HEK293T (cell line): ENCODE results near the gene TM9SF4.

Experiments
- CTCF ChIA-PET: fragments of 350-600 bp; formaldehyde crosslinking; extraction: SDS; loops from one replicate; lab custom pipeline; 2021; ENCODE audit warnings: antibody characterized with exemption, inconsistent platforms; lab: Yijun Ruan, JAX
- POLR2A ChIA-PET: fragments of 350-600 bp; formaldehyde crosslinking; extraction: SDS; loops from one replicate; lab custom pipeline; 2020; ENCODE audit warnings: antibody characterized with exemption, inconsistent platforms; lab: Yijun Ruan, JAX
- DNase-seq: peaks from one replicate; pipeline ENCODE4 v3.0.0; 2012; ENCODE audit warnings: mixed read lengths; ENCODE audit errors: extremely low spot score
- ARNT ChIP-seq: fragments of 450-650 bp; IDR thresholded peaks from 2 replicates; pipeline ENCODE4 v1.6.1; 2017; ENCODE audit warnings: mild to moderate bottlenecking
- BHLHE40 ChIP-seq: fragments of 450-650 bp; IDR thresholded peaks from 2 replicates; pipeline ENCODE4 v1.6.1; 2016; ENCODE audit warnings: mild to moderate bottlenecking, moderate library complexity, borderline replicate concordance
- CTBP1 ChIP-seq: fragments of 450-650 bp; IDR thresholded peaks from 2 replicates; pipeline ENCODE4 v1.6.1; 2016; ENCODE audit warnings: borderline replicate concordance
- ELF4 ChIP-seq: fragments of 450-650 bp; IDR thresholded peaks from 2 replicates; pipeline ENCODE4 v1.6.1; 2017; ENCODE audit warnings: antibody characterized with exemption
- FOXA1 ChIP-seq: fragments of 450-650 bp; IDR thresholded peaks from 2 replicates; pipeline ENCODE4 v1.6.1; 2016; ENCODE audit warnings: mild to moderate bottlenecking
- FOXK2 ChIP-seq: fragments of 450-650 bp; IDR thresholded peaks from 2 replicates; pipeline ENCODE4 v1.6.1; 2016; ENCODE audit warnings: mild to moderate bottlenecking
- FOXM1 ChIP-seq: fragments of 450-650 bp; IDR thresholded peaks from 2 replicates; pipeline ENCODE4 v1.6.1; 2017; ENCODE audit warnings: mild to moderate bottlenecking, borderline replicate concordance
- HDGF ChIP-seq: fragments of 450-650 bp; IDR thresholded peaks from 2 replicates; pipeline ENCODE4 v1.6.1; 2017; ENCODE audit warnings: antibody characterized with exemption, borderline replicate concordance
- L3MBTL2 ChIP-seq: fragments of 450-650 bp; conservative IDR thresholded peaks from 2 replicates; pipeline ENCODE4 v1.6.1; 2016; ENCODE audit warnings: mild to moderate bottlenecking
- LEF1 ChIP-seq: fragments of 450-650 bp; IDR thresholded peaks from 2 replicates; pipeline ENCODE4 v1.6.1; 2017; ENCODE audit warnings: mild to moderate bottlenecking, borderline replicate concordance
- NFRKB ChIP-seq: fragments of 450-650 bp; IDR thresholded peaks from 2 replicates; pipeline ENCODE4 v1.6.1; 2016; ENCODE audit warnings: mild to moderate bottlenecking, moderate library complexity
- SP1 ChIP-seq: fragments of 450-650 bp; IDR thresholded peaks from 2 replicates; pipeline ENCODE4 v1.6.1; 2017
- SUZ12 ChIP-seq: fragments of 450-650 bp; IDR thresholded peaks from 2 replicates; pipeline ENCODE4 v1.6.1; 2016; ENCODE audit warnings: mild to moderate bottlenecking
- TARDBP ChIP-seq: fragments of 450-650 bp; IDR thresholded peaks from 2 replicates; pipeline ENCODE4 v1.6.1; 2016
- ZNF384 ChIP-seq: fragments of 450-650 bp; IDR thresholded peaks from 2 replicates; pipeline ENCODE4 v1.6.1; 2016
- TF ChIP-seq, protein P1 (sequence below): fragments of 450-650 bp; IDR thresholded peaks from 2 replicates; pipeline ENCODE4 v1.6.1; 2016

Gene TM9SF4

DNA sequence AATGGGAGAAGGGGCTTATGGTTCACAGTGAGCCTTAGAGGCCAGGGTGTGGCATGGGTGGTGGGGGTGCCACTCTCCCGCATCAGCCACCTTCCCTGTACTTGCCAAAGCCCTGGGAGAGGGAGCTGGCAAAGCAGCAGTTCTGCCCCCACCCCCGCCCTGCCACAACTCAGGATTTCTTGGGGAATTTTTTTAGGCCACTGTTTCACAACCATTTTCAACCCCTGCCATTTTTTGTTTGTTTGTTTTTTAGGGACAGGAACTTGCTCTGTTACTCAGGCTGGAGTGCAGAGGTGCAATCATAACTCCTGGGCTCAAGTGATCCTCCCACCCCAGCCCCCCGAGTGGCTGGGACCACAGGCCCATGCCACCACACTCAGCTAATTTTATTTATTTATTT is 22.4 kb upstream of the TM9SF4 start:
- ChIA-PET CTCF (interaction anchor here (0.8 kb wide), 1 partner anchor 240 kb away, joined by 3 read pairs; no protein-coding TSS in a partner anchor), POLR2A (no interaction called here)
- TF ChIP-seq ARNT (no peak), FOXK2 (no peak), LEF1 (no peak), TARDBP (no peak), ZNF384 (no peak), SUZ12 (no peak), ELF4 (no peak), NFRKB (no peak), CTBP1 (no peak), BHLHE40 (no peak), FOXA1 (no peak)
- DNase-seq: no peak

DNA sequence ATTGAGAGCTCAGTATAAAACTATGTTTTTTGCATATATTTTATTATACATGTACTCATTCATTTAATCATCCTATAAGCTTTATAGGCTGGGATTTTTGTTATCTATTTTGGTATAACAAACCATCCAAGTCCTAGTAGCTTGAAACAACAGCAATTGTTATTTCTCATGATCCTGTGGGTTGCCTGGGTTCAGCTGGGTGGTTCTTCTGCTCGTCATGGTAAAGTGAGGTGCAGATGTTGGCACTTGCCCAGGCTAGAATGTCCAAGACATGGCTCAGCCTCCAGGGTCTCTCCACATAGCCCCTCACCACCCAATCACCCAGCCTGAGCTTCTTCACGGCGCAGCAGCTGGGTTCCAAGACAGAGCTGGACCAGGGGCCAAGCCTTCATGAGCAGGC is 20.8 kb upstream of the TM9SF4 start:
- no peak for TF ChIP-seq SUZ12
- TF ChIP-seq ZNF384: no peak
- no peak for TF ChIP-seq HDGF
- TF ChIP-seq ARNT: no peak
- no peak for TF ChIP-seq BHLHE40
- TF ChIP-seq ELF4: no peak
- TF ChIP-seq, protein P1, sequence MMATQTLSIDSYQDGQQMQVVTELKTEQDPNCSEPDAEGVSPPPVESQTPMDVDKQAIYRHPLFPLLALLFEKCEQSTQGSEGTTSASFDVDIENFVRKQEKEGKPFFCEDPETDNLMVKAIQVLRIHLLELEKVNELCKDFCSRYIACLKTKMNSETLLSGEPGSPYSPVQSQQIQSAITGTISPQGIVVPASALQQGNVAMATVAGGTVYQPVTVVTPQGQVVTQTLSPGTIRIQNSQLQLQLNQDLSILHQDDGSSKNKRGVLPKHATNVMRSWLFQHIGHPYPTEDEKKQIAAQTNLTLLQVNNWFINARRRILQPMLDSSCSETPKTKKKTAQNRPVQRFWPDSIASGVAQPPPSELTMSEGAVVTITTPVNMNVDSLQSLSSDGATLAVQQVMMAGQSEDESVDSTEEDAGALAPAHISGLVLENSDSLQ: no peak
- TF ChIP-seq LEF1: no peak
- no peak for TF ChIP-seq L3MBTL2
- TF ChIP-seq FOXM1: no peak
- TF ChIP-seq TARDBP: no peak
- no peak for TF ChIP-seq FOXA1
- no peak for TF ChIP-seq SP1
- TF ChIP-seq NFRKB: no peak
- TF ChIP-seq FOXK2: no peak
- TF ChIP-seq CTBP1: no peak
- POLR2A ChIA-PET: no interaction called here

DNA sequence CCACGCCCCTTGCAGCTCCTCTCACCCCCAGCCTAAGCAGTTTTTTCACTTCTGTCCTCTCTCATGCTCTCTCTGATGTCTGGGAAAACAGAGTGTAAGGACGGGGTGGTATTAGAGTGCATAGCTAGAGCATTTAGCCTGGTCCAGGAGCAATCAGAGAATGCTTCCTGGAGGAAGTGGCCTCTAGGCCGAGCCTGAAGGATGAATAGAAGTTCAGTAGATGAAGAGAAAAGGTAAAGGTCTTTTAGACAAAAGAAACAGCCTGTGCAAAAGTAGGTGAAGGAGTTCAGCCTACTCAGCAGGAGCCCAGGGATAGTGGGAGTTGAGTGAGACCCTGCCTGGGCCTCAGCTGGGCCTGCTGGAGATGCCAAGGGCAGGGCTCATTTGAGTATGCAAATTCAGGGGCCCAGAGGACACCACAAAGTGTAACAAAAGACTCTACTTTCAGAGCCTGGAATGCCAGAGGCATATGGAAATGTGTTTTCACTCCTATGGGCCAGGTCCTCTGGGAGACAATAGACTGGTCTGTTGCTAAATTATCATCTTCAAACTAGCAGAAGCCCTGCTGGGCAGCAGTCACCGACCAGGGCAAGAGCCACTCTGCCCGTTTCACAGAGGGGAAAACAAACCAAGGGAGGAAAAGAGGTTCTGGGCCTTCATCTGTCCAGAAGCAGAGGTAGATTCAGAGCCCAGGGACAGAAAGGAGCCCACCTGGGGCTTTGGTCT is 19.7 kb upstream of the TM9SF4 start:
- ChIA-PET POLR2A (no interaction called here), CTCF (interaction anchor here (0.6 kb wide), 1 partner anchor 32 kb away, joined by 3 read pairs; no protein-coding TSS in a partner anchor)

More for the DNA sequence above, 20.8 kb upstream of the TM9SF4 start:
- CTCF ChIA-PET: interaction anchor here (0.6 kb wide), 1 partner anchor 657 kb away, joined by 5 read pairs; no protein-coding TSS in a partner anchor
- DNase-seq: no peak

DNA sequence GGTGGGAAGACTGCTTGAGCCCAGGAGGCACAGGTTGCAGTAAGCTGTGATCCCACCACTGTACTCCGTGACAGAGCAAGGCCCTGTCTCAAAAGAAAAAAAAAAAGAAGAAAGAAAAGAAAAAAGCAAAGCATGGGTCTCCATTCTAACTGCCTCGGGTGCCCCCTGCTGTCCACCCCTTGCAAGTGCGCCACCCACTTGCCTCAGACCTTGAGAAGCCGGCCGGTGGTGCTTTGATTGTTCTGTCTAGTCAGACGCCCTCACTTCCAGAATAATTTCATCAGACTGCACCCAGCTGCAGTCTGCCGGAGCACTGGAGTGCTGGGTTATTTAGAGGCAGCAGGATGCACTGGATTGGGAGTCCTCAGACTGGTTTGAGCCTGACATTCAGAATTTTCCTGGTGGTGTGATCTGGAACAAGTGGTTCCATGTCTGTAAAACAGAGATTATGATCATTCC is 17.6 kb upstream of the TM9SF4 start:
- TF ChIP-seq SP1 (no peak), FOXK2 (no peak), LEF1 (no peak), ZNF384 (peak; percentile 96)
- POLR2A ChIA-PET: no interaction called here
- CTCF ChIA-PET: interaction anchor here (0.6 to 1.6 kb wide), 8 partner anchors 9 to 308 kb away, joined by 3 to 9 read pairs (median 3); no protein-coding TSS in a partner anchor
- peak; percentile 79 for DNase-seq

More for the DNA sequence above, 19.7 kb upstream of the TM9SF4 start:
- TF ChIP-seq TARDBP (no peak), CTBP1 (no peak), LEF1 (no peak), FOXK2 (no peak), ARNT (no peak), SUZ12 (no peak), FOXA1 (no peak), FOXM1 (no peak), SP1 (no peak), HDGF (no peak), L3MBTL2 (no peak), NFRKB (no peak), BHLHE40 (no peak), ZNF384 (no peak), ELF4 (no peak)
- TF ChIP-seq, protein P1: no peak
- no peak for DNase-seq

DNA sequence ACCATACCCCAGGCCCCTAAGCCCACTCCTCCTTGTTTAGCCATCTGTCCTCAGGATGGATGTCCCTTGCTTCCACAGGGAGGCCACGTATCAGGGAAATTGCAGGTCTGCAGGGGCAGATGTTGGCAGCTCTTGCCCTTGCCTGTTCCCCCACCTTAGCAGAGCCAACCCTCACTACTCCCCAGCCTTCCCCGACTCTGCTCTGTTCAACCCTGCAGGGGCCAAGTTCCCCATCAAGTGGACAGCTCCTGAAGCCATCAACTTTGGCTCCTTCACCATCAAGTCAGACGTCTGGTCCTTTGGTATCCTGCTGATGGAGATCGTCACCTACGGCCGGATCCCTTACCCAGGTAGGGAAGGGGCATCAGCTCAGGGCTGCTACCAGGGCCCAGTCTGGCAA is 10.7 kb upstream of the TM9SF4 start:
- ChIA-PET CTCF (interaction anchor here (0.9 kb wide), 1 partner anchor 81 kb away, joined by 3 read pairs; no protein-coding TSS in a partner anchor), POLR2A (no interaction called here)
- TF ChIP-seq FOXA1: no peak
- TF ChIP-seq, protein P1: no peak
- TF ChIP-seq TARDBP: no peak
- no peak for TF ChIP-seq NFRKB
- TF ChIP-seq FOXM1: no peak
- TF ChIP-seq ELF4: no peak
- TF ChIP-seq SUZ12: no peak
- TF ChIP-seq L3MBTL2: no peak
- no peak for DNase-seq
